Brain pericyte (primary cell): ENCODE data around the gene EXD2.
"Not testable (repeated sequence)": the region's sequence is repeated elsewhere in the genome, so short reads cannot be mapped to it uniquely, and the experiment has no call there.

ENCODE experiments used
- DNase-seq: peaks from one replicate; pipeline ENCODE4 v3.0.0-alpha.2; 2012; ENCODE audit warnings: low read depth, low spot score

Gene EXD2

DNA sequence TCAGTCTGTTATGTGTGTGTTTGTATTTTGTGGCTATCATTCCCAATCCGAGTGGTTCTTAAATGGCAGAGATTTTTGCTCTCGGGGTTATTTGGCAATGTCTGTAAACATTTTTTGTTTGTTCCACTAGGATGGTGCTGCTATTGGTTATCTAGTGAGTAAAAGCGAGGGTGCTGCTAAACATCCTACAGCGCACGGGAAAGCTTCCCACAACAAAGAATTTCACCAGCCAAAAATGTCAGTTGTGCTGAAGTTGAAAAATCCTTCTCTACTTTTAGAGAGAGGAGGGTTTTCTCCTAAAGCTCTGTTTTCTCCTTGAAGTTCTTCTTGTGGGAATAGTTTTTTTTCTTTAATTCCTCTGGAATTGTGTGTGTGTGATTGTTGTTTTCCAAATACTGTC is 2.4 kb downstream of the EXD2 start:
- no peak for DNase-seq

DNA sequence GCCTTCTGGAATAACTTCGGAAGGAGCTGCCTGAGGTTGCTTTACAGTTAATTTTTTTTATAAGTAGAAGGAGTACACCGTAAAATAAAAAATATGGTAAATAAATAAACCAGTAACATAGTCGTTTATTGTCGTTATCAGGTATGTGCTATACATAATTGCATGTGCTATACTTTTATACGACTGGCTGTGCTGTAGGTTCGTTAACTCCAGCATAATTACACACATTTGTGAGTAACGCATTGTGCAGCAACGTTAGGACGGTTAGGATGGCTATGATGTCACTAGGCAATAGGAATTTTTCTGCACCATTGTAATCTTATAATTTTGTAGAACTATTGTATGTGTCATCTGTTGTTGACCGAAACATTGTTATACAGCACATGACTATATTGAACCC is 8.5 kb downstream of the EXD2 start:
- DNase-seq = no peak

DNA sequence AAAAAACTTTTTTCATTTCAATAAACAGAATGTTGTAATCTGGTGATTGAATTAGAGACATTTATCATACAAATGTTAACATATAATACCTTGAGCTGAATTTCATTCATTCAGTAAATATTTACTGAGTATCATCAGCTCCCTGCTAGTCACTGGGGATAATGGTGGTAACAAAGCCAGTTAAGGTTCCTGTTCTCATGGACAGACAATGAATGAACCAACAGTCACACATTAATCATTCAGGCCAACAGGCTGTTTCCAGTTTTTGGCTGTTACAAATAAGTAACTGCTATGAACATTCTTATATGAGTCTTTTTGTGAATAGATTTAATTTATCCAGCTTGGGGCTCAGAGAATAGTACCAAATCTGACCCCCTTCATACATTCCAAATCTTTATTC is 13.5 kb downstream of the EXD2 start:
- no peak for DNase-seq

DNA sequence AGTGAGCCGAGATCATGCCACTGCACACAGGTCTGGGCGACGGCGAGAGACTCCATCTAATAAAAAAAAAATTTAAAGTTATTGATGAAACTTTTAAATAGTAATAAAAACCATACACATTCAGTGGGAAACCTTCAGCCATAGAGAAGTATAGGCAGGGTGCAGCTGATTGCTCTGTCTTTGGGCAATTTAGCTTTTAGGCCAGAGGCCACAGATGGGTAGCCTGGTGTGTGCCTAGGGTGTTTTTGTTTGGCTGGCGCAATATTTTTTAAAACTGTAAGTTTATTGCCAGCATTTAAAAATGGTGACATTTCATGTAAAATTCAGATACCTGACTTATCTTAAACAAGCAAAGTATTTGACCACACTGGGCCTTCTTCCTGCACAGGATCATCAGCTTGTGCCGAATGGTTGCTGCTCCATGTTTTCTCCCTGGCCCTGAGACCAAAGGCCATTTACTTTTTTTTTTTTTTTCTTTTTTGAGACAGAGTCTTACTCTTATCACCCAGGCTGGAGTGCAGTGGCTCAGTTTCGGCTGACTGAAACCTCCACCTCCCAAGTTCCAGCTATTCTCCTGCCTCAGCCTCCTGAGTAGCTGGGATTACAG is 16.2 kb downstream of the EXD2 start:
- no peak for DNase-seq

DNA sequence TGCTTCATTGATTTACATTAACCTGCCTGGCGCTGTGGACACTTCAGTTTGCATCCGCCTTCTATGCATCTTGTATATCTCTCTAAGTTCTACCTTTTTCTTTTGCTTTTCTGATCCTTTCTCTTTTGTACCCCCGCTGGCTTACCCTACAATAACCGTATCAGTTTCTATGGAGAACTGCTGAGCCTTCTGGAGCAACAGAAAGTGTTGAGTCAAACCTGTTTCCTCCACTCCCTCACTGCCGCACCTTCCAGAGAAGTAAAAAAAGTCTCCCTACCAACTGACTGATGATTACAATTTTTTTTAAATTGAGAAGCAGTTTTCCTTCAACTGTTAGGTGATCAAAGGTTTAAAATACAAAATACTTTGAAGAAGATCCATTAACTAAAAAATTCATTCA is 17.4 kb downstream of the EXD2 start:
- no peak for DNase-seq

DNA sequence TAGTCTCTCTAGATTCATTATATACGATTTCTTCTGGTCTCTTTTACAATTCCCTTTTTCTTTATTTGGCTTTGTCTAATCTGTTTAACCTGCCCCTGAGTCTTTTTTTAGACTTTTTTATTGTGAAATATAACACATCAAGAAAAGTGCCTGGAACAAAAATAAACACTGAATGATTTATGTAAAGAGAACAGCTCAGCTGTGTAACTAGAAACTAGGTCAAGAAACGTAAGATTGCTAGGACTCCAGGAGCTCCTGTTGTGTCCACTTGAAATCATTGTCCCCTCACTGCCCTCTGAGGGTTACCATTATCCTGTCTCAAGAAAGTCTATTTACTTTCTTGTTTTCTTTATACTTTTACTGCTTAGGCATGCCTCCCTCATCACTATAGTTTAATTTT is 23.1 kb downstream of the EXD2 start:
- DNase-seq = peak; percentile 33

DNA sequence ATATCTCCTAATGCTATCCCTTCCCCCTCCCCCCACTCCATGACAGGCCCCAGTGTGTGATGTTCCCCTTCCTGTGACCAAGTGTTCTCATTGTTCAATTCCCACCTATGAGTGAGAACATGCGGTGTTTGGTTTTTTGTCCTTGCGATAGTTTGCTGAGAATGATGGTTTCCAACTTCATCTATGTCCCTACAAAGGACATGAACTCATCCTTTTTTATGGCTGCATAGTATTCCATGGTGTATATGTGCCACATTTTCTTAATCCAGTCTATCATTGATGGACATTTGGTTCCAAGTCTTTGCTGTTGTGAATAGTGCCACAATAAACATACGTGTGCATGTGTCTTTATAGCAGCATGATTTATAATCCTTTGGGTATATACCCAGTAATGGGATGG is 26.4 kb downstream of the EXD2 start:
- not testable (repeated sequence) for DNase-seq

DNA sequence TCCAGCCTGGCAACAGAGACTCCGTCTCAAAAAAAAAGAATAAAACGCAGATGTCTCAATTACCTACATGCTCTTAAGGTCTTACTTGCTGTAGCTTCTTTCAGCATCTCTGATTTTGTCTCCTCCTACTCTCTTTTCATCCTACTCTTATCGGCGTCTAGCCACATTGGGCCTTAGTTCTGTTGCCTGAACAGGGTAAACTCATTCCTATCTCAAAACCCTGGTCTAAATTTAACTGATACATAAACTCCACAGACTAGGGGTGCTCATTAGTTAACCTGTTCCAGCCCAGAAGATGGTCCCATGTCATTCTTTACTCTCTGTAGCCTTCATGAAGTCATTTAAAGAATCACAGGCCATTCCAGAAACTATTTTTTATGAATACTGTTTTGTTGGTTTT is 33.6 kb downstream of the EXD2 start:
- no peak for DNase-seq

DNA sequence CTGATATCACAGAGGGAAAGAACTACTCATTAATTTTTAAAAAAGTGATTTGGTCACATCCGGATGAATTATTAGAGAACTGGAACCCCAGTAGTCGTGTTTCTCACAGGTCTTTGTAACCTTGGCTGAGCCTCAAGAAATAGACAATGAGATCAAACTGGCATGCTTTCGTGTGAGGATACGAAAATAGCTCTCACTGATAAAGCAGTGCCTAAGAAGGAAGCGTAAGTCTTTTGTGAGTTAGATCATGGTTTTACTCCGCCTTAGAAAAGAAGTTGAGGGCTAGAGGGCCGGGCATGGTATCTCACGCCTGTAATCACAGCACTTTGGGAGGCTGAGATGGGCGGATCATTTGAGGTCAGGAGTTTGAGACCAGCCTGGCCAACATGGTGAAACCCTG is 34.9 kb downstream of the EXD2 start:
- no peak for DNase-seq

DNA sequence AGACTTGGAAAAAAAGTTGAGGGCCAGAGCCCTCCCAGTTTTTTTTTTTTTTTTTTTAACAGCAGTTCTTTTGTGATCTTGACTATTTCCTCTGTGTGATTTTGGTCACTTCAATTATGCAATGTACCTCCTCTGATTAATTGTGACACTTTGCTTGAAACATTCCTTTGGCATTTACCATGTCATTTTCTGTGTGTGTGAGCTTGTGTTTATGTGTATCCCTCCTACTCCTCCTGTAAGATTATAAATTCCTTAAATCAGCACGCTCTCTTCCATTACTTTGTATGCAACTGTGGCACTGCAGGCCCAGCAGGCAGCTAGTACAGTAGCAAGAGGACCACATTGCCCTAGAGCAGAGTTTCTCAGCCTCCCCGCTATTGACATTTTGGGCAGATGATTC is 35.4 kb downstream of the EXD2 start:
- no peak for DNase-seq

DNA sequence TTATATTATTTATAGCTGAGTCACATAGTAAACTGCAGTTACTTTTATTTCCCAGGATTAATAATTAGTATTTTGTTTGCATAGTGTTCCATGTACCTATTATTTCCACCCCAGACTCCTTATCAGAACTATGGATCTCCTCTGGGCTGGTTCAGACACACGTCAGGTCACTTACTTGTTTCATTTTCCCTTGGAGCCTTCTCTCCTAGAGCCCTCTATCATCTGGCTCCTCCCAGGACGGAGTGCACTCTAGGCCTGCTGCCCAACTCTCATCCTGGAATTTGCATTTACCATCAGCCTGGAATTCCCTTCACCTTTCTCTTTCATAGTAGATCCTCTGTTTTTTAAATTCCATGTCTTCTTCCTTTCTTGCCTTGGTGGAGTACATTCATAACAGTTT is 40.2 kb downstream of the EXD2 start:
- DNase-seq = no peak

DNA sequence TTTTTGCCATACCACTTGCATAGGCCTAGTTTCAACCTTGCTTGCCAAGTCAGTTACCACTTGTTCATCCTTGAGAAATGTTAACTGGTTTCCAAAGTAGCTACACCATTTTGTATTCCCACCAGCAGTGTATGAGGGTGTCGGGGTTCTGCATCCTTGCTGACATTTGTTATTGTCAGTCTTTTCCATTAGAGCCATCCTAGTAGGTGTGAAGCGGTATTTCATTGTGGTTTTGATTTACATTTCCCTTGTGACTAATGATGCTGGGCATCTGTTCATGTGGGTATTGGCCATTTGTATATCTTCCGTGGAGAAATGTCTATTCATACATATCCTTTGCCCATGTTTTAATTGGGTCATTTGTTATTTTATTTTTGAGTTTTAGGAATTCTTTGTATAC is 41.1 kb downstream of the EXD2 start:
- no peak for DNase-seq

DNA sequence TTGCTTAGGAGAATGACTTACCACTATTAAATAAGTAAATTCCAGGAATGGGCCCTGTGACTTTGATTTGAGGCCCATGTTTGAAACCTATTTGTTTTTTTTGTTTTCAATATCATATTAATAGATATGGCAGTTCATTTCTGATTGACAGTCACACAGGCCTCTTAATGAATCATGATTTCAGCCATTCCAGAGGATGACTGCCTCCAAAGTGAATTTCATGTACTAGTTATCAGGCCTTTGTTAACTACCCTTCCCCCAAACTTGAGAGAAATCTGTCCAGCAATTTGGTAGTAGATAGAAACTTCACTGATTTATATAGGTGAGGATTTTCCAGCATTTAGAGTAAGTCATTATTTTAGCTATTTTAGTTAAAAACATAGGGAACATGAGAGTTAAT is 42.8 kb downstream of the EXD2 start:
- DNase-seq = no peak

DNA sequence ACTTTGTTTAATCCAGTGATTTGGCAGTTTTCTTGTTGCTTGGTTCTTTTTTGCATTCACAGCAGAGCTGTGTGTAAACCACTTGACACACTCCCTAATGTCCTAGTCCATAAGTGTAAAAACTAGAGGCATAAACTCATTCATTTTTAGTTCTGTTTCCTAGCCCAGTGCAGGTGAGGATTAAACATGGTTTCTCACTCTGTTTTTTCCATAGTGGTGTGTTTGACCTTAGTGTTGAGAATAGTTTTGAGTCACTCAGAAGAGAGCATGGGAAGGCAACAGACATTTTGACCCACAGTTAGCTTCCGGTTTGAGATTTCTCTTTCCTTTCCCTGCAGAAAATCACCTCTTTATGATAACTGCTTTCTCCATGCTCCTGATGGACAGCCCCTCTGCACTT is 44.4 kb downstream of the EXD2 start:
- no peak for DNase-seq

DNA sequence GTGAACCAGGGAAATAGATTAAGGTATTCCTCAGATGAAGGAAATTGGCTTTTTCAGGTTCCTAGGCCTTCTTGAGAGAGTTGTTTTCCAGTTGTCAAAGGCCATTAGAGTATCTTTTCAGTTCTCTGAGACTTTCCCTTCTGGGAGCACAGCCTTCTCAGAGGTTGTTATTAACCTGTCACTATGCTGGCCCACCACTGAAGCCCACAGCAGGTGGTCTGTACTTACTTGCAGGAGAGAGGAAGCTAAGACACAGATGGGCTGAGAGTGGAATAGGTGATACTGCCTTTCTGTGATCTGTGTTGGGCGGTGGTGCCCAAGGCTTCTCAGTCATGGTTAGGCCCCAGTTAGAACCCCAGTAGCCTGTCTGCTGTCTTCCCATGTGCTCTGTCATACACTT is 45.8 kb downstream of the EXD2 start:
- DNase-seq = no peak

DNA sequence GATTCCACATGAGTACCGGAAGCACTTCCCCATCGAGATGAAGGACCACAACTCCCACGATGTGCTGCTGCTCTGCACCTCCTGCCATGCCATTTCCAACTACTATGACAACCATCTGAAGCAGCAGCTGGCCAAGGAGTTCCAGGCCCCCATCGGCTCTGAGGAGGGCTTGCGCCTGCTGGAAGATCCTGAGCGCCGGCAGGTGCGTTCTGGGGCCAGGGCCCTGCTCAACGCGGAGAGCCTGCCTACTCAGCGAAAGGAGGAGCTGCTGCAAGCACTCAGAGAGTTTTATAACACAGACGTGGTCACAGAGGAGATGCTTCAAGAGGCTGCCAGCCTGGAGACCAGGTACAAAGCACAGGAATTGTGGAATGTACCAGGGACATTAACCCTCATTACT is 46.3 kb downstream of the EXD2 start:
- DNase-seq = no peak

DNA sequence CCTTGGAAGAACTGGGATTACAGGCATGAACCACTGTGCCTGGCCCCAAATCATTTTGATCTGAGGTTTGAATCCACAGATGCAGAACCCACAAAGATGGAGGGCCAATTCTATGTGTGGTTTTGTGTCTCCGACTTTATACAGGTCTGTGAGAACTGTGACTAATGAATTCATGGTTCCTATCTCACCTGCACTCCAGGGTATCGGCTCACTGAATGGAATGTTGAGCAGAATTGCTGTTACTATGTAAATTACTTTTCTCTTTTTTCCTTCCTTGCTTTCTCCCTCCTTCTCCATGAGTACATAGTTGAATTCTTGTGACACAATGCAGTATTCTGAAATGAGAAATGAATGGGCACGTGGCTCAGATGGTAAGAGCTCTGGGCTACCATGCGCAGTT is 47.6 kb downstream of the EXD2 start:
- DNase-seq = no peak

DNA sequence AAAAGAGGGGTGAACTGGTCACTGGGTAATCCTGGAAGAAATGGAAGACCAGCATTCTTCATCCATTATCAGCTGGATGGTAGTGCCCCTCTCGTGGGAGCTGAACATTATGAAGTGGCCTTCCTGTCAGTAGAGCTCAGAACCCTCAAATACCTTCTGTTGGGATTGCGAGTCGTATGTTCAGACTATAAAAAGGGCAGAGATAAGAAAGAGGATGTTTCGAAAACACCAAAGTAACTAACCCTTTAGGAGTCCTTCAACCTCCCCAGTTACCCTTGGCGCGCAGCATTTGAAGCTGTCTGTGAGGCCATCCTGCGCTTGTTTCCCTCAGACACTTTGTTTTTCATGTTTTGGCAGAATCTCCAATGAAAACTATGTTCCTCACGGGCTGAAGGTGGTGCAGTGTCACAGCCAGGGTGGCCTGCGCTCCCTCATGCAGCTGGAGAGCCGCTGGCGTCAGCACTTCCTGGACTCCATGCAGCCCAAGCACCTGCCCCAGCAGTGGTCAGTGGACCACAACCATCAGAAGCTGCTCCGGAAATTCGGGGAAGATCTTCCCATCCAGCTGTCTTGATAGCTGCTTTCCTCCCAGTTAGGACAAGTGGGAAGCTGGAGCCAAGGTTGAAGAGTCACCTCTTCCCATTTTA is 49.4 kb downstream of the EXD2 start:
- no peak for DNase-seq

DNA sequence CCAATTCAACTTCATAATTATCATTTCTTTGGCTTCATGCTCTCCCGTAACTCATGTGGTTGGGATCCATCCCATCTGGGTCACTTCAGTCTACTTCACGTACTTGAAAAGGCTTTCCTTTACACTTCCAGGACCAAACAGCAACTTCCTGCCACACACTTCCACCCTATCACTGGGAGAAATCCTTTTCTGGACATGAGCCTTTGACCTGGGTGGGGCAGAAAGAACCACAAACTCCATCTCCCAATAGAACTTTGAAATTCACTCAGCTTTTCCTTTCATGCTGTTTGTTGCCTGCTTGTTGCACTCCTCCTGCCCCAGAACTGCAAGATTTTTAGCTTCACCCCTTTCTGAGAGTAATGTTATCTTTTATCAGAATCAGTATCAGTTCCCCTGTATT is 50.3 kb downstream of the EXD2 start:
- no peak for DNase-seq

DNA sequence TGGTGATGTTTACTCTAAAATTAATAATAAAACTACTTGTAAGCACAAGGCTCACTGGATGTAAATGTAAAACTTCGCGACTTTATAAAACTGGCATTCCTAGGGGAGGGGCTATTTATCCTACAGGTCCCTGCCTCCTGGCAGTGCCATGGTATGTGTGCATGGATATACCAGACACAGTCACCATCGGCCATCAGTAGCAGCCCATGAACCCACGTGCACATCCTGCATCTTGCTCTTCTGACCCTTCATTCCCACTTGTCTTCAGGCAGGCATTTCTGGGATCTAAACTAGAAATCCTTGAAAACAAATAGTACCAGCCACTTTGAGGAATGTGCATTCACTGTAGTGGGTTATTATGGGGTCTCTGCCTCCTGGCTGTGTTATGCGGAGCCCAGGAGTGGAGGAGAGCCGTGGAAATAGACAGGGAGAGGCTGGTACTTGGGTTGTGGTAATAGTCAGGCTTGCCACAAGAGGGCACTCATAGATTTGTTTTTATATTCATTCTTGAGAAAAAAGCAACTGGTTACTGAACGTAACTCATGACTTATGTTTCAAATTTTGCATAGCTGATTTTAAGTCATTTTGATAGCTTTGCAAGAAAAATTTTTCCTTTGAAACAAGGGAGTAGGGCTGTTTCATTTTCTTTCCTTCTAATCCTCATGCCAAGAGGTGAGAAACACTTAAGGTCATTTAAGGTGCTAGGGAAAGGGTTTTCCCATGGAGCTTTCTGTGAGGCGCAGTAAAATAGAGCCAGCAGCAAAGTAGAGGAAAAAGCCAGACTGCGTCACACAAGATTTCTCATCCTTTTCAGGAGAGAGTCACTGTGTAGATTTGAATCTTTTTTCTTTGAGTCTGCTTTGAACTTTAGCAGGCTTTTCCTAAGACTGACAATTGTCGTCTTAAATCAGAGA is 51.3 kb downstream of the EXD2 start:
- DNase-seq = no peak

DNA sequence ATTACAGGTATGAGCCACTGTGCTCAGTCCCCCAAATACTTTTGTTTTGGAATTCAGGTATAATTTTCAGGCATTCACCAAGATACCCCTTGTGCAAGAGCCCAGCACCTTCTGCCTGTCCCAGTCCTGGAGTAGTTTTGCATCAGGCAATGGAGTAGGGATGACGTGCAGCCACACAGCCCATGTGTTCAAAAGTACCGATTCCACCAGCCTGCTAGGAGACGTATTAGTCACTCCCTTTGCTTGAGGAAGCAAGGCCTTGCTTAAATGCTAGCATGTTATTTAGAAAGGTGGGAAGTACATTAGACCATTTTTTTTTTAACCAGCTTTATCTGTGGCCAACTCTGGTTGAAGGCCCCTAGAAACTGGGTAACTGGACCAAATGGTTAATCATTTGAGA is 53.6 kb downstream of the EXD2 start:
- no peak for DNase-seq

DNA sequence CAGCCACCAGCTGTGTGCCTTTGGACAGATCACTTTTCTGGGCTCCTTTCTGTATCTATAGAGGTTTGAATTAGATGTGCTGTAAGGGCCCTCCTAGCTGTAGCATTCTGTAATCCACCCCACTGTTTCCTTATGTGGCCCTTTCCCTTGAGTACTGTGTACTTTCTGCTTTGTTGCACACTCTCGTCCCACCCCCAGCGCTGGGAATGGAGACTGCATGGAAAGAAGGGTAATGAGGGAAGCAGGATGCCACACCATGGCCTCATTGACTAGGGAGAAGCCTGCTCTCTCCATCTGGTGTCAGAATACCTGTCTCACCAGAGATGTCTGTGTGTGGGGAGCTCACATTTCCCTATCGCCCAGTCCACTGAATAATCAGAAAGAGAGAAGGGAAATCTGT is 55.0 kb downstream of the EXD2 start:
- DNase-seq = no peak
